Effector memory CD8-positive, alpha-beta T cell (primary cell): ENCODE measurements around the gene KCNJ18.
"Not testable (repeated sequence)": the region's sequence is repeated elsewhere in the genome, so short reads cannot be mapped to it uniquely, and the experiment has no call there.

ENCODE experiments used
- ATAC-seq: fragments of 150-1000 bp; cut with Tn5 transposase; replicated peaks from 2 replicates; pipeline ENCODE4 v1.10.0; 2021; ENCODE audit warnings: mild to moderate bottlenecking, moderate library complexity
- DNase-seq, 3 experiments: peaks; one replicate each; pipeline ENCODE4 v3.0.0; 2021
- H3K27ac Mint-ChIP-seq, 2 donors: one replicate each; pipeline ENCODE4 v1.8.0; 2022; ENCODE audit warnings: mild to moderate bottlenecking in 2 of 2, mixed read lengths in 2 of 2, moderate library complexity in 2 of 2
- H3K27me3 Mint-ChIP-seq, 2 donors: one replicate each; pipeline ENCODE4 v1.8.0; 2022; ENCODE audit warnings: mixed read lengths in 2 of 2
- H3K36me3 Mint-ChIP-seq: one replicate; pipeline ENCODE4 v1.8.0; 2022; ENCODE audit warnings: mild to moderate bottlenecking, moderate library complexity, mixed read lengths; ENCODE audit not compliant: insufficient read depth
- H3K4me1 Mint-ChIP-seq, 2 donors: one replicate each; pipeline ENCODE4 v1.8.0; 2022; ENCODE audit warnings: low read depth in 2 of 2, mixed read lengths in 2 of 2
- H3K4me3 Mint-ChIP-seq, 2 donors: one replicate each; pipeline ENCODE4 v1.8.0; 2022; ENCODE audit warnings: mild to moderate bottlenecking in 2 of 2, mixed read lengths in 2 of 2, moderate library complexity in 2 of 2
- H3K9me3 Mint-ChIP-seq, 2 donors: one replicate each; pipeline ENCODE4 v1.8.0; 2022; ENCODE audit warnings: mixed read lengths in 2 of 2

Gene KCNJ18

DNA sequence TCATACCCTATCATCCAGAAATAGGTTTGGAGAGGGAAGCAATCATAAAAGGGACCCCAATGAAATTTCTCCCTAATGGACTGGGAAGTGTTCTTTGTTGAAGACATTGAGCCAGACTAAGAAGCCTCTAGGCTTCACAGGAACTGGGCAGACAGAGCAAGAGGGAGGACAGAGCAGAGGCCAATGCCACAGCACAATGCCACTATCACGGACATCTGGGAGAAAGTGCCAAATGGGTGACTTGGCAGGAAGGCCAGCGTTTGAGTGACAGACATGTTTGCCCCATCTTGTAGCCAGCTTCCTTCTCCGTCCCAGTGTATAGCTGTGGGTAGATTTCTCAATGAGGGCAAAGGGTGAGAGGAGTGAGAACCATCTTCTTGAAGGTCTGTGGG, 16.6 kb upstream of the KCNJ18 start:
- not testable (repeated sequence) for H3K4me3 Mint-ChIP-seq, DNase-seq, H3K27ac Mint-ChIP-seq, H3K27me3 Mint-ChIP-seq, ATAC-seq, H3K4me1 Mint-ChIP-seq, H3K36me3 Mint-ChIP-seq
- H3K9me3 Mint-ChIP-seq: peaks cover 2 to 32% of the 10 kb centered on the region in 2 donors

GRCh38 chr17:21676281-21677111, 15.8 kb upstream of the KCNJ18 start:
- no peaks in the 10 kb centered on the region for H3K4me1 Mint-ChIP-seq
- H3K27me3 Mint-ChIP-seq: peaks cover 3 to 5% of the 10 kb centered on the region in 2 donors
- H3K9me3 Mint-ChIP-seq: peaks cover 2 to 32% of the 10 kb centered on the region in 2 donors
- H3K36me3 Mint-ChIP-seq: no peaks in the 10 kb centered on the region
- ATAC-seq: no peak
- H3K4me3 Mint-ChIP-seq: no peak overlapping the region
- H3K27ac Mint-ChIP-seq: no peak overlapping the region
- no peak for DNase-seq

GRCh38 chr17:21677126-21677910, 15.0 kb upstream of the KCNJ18 start:
- ATAC-seq (no peak), DNase-seq (no peak)
- peaks cover 2 to 32% of the 10 kb centered on the region in 2 donors for H3K9me3 Mint-ChIP-seq
- no peak overlapping the region for H3K27ac Mint-ChIP-seq
- no peaks in the 10 kb centered on the region for H3K27me3 Mint-ChIP-seq
- H3K4me1 Mint-ChIP-seq: no peaks in the 10 kb centered on the region
- no peak overlapping the region for H3K4me3 Mint-ChIP-seq
- H3K36me3 Mint-ChIP-seq: no peaks in the 10 kb centered on the region

- Mint-ChIP-seq H3K36me3 (no peaks in the 10 kb centered on the region), H3K27me3 (no peaks in the 10 kb centered on the region), H3K4me3 (no peak overlapping the region), H3K4me1 (no peaks in the 10 kb centered on the region), H3K9me3 (peaks cover 2 to 32% of the 10 kb centered on the region in 2 donors), H3K27ac (no peak overlapping the region)
- ATAC-seq: no peak
- DNase-seq: no peak
Measured at GRCh38 chr17:21677911-21678310, 14.4 kb upstream of the KCNJ18 start.

DNA sequence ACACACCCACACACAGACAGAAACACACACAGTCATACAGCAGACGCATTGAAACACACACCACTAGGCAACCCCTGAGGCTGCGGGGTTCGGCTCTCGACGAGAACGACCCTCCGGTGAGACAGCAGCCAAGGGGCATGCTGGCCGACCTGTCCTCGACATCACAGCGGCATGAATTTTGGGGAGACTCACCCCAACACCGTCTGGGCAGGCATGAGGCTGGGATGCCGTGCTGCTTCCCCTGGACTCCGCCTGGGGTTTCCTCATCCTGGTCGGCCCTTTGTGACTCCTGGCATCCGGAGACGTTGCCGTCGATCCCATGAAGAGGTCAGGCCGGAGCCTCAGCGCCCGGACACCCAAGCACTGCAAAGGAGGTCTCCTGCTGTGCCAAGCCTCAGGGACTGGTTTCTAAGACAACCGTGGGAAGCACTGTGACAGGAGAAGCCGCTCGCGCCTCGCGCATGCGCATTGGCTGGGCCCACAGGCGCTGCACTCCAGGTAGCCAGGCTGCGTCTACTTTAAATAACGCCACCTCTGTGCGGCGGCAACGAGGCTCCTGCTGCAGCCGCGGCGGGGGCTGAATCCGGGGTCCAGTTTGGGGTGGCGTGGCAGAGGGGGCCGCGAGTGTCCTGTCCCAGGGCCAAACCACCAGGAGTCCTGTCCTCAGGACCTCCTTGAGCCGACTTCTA, 13.8 kb upstream of the KCNJ18 start:
- H3K4me1 Mint-ChIP-seq: no peaks in the 10 kb centered on the region
- no peaks in the 10 kb centered on the region for H3K27me3 Mint-ChIP-seq
- no peak for ATAC-seq
- no peak overlapping the region for H3K4me3 Mint-ChIP-seq
- no peak for DNase-seq
- H3K27ac Mint-ChIP-seq: no peak overlapping the region
- H3K36me3 Mint-ChIP-seq: no peaks in the 10 kb centered on the region
- H3K9me3 Mint-ChIP-seq: peaks cover 2 to 28% of the 10 kb centered on the region in 2 donors

DNA sequence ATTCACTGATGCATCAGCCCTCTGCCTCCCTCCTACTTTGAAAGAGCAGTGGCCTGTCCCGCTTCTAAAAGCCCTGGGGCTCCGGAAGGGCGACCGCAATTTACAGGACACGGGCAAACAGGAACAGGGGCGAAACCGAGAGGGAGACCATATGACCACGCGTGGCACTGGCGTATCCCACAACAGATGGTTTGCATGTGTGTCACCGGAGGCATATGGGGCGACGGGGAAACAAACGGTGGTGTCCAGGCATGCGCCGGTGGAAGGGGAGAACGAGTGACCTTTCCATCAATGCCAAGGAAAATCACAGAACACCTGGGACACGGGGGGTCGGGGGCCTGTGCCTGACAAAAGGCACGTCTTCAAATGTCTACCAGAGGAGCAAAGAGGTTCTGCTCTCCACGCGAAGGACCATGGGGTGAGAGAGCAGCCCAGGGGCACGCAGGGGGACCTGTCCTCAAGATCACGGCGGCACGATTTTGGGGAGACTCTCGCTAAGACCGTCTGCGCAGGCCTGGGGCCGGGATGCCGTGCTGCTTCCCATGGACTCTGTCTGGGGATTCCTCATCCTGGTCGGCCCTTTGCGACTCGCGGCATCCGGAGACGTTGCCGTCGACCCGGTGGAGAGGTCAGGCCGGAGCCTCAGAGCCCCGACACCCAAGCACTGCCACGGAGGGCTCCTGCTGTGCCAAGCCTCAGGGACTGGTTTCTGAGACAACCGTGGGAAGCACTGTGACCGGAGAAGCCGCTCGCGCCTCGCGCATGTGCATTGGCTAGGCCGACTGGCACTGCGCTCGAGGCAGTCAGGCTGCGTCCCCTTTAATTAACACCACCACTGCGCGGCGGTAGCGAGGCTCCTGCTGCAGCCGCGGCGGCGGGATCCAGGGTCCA, 12.8 kb upstream of the KCNJ18 start:
- Mint-ChIP-seq H3K4me1 (no peaks in the 10 kb centered on the region), H3K36me3 (no peaks in the 10 kb centered on the region), H3K27me3 (no peaks in the 10 kb centered on the region), H3K27ac (no peak overlapping the region), H3K4me3 (no peak overlapping the region), H3K9me3 (peaks cover 2 to 23% of the 10 kb centered on the region in 2 donors)
- no peak for DNase-seq
- no peak for ATAC-seq

DNA sequence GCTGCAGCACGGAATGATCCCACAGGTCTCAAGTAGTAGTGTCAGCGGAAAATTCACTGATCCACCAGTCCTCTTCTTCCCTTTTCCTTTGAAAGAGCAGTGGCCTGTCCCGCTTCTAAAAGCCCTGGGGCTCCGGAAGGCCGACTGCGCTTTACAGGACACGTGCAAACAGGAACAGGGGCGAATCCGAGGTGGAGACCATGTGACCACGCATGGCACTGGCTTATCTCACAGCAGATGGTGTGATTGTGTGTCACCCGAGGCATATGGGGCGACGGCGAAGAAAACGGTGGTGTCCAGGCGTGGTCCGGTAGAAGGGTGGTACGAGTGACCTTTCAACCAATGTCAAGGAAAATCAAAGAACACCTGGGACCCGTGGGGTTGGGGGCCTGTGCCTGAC, 12.0 kb upstream of the KCNJ18 start:
- Mint-ChIP-seq H3K27me3 (no peaks in the 10 kb centered on the region), H3K4me1 (no peaks in the 10 kb centered on the region), H3K36me3 (no peaks in the 10 kb centered on the region), H3K27ac (no peak overlapping the region), H3K9me3 (peaks cover 2 to 20% of the 10 kb centered on the region in 2 donors), H3K4me3 (no peak overlapping the region)
- no peak for DNase-seq
- ATAC-seq: no peak

DNA sequence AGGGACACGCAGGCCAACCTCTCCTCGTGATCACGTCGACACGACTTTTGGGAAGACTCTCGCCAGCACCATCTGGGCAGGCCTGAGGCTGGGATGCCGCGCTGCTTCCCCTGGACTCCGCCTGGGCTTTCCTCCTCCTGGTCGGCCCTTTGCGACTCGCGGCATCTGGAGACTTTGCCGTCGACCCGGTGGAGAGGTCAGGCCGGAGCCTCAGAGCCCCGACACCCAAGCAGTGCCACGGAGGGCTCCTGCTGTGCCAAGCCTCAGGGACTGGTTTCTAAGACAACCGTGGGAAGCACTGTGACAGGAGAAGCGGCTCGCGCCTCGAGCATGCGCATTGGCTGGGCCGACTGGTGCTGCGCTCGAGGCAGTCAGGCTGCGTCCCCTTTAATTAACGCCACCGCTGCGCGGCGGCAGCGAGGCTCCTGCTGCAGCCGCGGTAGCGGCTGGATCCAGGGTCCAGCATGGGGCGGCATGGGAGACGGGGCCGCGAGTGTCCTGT, 11.4 kb upstream of the KCNJ18 start:
- H3K4me3 Mint-ChIP-seq, ATAC-seq, H3K4me1 Mint-ChIP-seq, DNase-seq, H3K27me3 Mint-ChIP-seq, H3K27ac Mint-ChIP-seq, H3K36me3 Mint-ChIP-seq: not testable (repeated sequence)
- peaks cover 2 to 14% of the 10 kb centered on the region in 2 donors for H3K9me3 Mint-ChIP-seq

- H3K9me3 Mint-ChIP-seq: peaks cover 2 to 14% of the 10 kb centered on the region in 2 donors
- H3K36me3 Mint-ChIP-seq, H3K4me1 Mint-ChIP-seq, DNase-seq, H3K4me3 Mint-ChIP-seq, H3K27me3 Mint-ChIP-seq, H3K27ac Mint-ChIP-seq, ATAC-seq: not testable (repeated sequence)
Measured at GRCh38 chr17:21681576-21681975, 10.7 kb upstream of the KCNJ18 start.

DNA sequence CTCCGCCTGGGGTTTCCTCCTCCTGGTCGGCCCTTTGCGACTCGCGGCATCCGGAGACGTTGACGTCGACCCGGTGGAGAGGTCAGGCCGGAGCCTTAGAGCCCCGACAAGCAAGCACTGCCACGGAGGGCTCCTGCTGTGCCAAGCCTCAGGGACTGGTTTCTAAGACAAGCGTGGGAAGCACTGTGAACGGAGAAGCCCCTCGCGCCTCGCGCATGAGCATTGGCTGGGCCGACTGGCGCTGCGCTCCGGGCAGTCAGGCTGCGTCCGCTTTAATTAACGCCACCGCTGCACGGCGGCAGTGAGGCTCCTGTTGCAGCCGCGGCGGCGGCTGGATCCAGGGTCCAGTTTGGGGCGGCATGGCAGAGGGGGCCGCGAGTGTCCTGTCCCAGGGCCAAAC, 10.2 kb upstream of the KCNJ18 start:
- not testable (repeated sequence) for DNase-seq, H3K27me3 Mint-ChIP-seq, H3K36me3 Mint-ChIP-seq, H3K27ac Mint-ChIP-seq, H3K4me1 Mint-ChIP-seq, ATAC-seq, H3K4me3 Mint-ChIP-seq
- peaks cover 2 to 14% of the 10 kb centered on the region in 2 donors for H3K9me3 Mint-ChIP-seq

DNA sequence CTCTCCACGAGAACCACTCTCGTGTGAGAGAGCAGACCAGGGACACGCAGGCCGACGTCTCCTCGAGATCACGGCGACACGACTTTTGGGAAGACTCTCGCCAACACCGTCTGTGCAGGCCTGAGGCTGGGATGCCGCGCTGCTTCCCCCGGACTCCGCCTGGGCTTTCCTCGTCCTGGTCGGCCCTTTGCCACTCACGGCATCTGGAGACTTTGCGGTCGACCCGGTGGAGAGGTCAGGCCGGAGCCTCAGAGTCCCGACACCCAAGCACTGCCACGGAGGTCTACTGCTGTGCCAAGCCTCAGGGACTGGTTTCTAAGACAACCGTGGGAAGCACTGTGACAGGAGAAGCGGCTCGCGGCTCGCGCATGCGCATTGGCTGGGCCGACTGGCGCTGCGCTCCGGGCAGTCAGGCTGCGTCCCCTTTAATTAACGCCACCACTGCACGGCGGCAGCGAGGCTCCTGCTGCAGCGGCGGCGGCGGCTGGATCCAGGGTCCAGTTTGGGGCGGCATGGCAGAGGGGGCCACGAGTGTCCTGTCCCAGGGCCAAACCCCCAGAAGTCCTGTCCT, 9.1 kb upstream of the KCNJ18 start:
- not testable (repeated sequence) for ATAC-seq, H3K36me3 Mint-ChIP-seq, H3K27me3 Mint-ChIP-seq, H3K4me1 Mint-ChIP-seq, DNase-seq, H3K4me3 Mint-ChIP-seq, H3K27ac Mint-ChIP-seq, H3K9me3 Mint-ChIP-seq

- H3K4me1 Mint-ChIP-seq, H3K4me3 Mint-ChIP-seq, ATAC-seq, H3K9me3 Mint-ChIP-seq, H3K27ac Mint-ChIP-seq, H3K27me3 Mint-ChIP-seq, H3K36me3 Mint-ChIP-seq, DNase-seq: not testable (repeated sequence)
Measured at GRCh38 chr17:21683897-21684296, 8.4 kb upstream of the KCNJ18 start.
